ENCODE results near the gene USE1. TPM values are rescaled to one million over a fixed set of nuclear protein-coding genes. Genes with fewer than 3 reads are reported as not detected.

USE1 gene
- total and polyA plus RNA-seq, 9 of the 15 experiments (the other 6 are each of a cell fraction or from before 2014, with no cell fraction given): 17.3 to 52.4 (median 34.0) TPM

DNA sequence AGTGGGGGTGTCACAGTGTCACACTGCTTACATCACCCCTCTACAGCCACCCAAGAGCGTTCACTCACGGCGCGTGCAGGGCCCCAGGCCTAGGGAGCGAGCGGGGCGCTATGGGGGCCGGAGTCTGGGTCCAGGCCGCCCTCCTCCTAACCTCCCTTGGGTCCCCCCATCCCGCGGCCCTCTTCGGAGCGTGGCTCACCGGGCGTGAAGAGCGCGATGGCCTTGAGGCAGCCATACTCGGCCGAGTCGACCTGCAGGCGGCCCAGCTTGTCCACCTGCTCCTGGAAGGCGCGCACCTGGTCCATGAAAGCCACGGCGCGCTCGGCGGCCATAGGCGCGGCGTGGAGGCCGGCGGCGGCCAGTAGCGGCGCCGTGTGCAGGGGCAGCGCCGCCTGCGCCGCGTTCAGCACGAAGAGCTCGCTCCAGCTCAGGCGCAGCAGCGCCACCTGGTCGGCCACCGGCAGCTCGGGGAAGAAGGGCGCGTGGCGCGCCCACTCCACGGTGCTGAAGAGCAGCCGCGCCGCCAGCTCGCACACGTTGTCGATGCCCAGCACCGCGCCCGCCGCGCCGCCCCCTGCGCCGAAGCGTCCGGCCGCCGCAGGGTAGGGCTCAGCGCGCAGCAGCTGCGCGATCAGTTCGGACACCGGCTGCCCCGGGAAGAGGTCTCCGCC lies 20.3 kb downstream of the USE1 start (continued):
- TF ChIP-seq, protein P1, sequence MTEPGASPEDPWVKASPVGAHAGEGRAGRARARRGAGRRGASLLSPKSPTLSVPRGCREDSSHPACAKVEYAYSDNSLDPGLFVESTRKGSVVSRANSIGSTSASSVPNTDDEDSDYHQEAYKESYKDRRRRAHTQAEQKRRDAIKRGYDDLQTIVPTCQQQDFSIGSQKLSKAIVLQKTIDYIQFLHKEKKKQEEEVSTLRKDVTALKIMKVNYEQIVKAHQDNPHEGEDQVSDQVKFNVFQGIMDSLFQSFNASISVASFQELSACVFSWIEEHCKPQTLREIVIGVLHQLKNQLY (CRISPR knock-in tag; conservative IDR thresholded peaks at IDR 0.05): no peak
- TF ChIP-seq NFXL1 (CRISPR knock-in tag; IDR thresholded peaks at IDR 0.05) (no peak), ATF7 (IDR thresholded peaks at IDR 0.05) (peak; percentile 46), HDAC2 (IDR thresholded peaks at IDR 0.05) (no peak), E2F4 (CRISPR knock-in tag; IDR thresholded peaks at IDR 0.05; ENCODE audit: low read depth) (no peak), RCOR1 (IDR thresholded peaks at IDR 0.05; ENCODE audit: borderline replicate concordance in 1 of 2, low read depth in 2 of 2, low read length in 2 of 2) (0 out of 4 replicates have a peak, but pooled peaks of 1 of the 2 experiments have one; percentile 8), TGIF2 (CRISPR knock-in tag; IDR thresholded peaks at IDR 0.05) (no peak), ZNF57 (CRISPR knock-in tag; IDR thresholded peaks at IDR 0.05) (no peak), HDAC1 (IDR thresholded peaks at IDR 0.05) (0 out of 4 replicates have a peak, but pooled peaks of 1 of the 2 experiments have one; percentile 44), LCOR (CRISPR knock-in tag; IDR thresholded peaks at IDR 0.05) (no peak), BDP1 (IDR thresholded peaks at IDR 0.05; ENCODE audit: insufficient read depth, insufficient read length) (no peak), CBX8 (IDR thresholded peaks at IDR 0.05; ENCODE audit: borderline replicate concordance, extremely low read depth, low read depth, low read length, poor library complexity, severe bottlenecking) (no peak), HNRNPLL (IDR thresholded peaks at IDR 0.05; ENCODE audit: low read depth, low read length, poor library complexity, severe bottlenecking) (peak; percentile 42), BRCA1 (IDR thresholded peaks at IDR 0.05) (no peak), BRCA1 (CRISPR knock-in tag; IDR thresholded peaks at IDR 0.05) (0 out of 2 replicates have a peak, but pooled peaks have one; percentile 44), ZNF668 (CRISPR knock-in tag; IDR thresholded peaks at IDR 0.05) (no peak), PHB2 (IDR thresholded peaks at IDR 0.05; ENCODE audit: low read depth) (no peak), POLR2A (conservative IDR thresholded peaks at IDR 0.05) (peak; percentile 2), RAD51 (IDR thresholded peaks at IDR 0.05; ENCODE audit: borderline replicate concordance, low read depth) (no peak), PHF21A (IDR thresholded peaks at IDR 0.05; ENCODE audit: borderline replicate concordance, low read depth) (no peak), ZBTB1 (CRISPR knock-in tag; IDR thresholded peaks at IDR 0.05; ENCODE audit: borderline replicate concordance, low read depth) (0 out of 2 replicates have a peak, but pooled peaks have one; percentile 2)
- TF ChIP-seq, protein P2, sequence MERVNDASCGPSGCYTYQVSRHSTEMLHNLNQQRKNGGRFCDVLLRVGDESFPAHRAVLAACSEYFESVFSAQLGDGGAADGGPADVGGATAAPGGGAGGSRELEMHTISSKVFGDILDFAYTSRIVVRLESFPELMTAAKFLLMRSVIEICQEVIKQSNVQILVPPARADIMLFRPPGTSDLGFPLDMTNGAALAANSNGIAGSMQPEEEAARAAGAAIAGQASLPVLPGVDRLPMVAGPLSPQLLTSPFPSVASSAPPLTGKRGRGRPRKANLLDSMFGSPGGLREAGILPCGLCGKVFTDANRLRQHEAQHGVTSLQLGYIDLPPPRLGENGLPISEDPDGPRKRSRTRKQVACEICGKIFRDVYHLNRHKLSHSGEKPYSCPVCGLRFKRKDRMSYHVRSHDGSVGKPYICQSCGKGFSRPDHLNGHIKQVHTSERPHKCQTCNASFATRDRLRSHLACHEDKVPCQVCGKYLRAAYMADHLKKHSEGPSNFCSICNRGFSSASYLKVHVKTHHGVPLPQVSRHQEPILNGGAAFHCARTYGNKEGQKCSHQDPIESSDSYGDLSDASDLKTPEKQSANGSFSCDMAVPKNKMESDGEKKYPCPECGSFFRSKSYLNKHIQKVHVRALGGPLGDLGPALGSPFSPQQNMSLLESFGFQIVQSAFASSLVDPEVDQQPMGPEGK (CRISPR knock-in tag; IDR thresholded peaks at IDR 0.05; ENCODE audit: borderline replicate concordance): no peak
- TF ChIP-seq, protein P3, sequence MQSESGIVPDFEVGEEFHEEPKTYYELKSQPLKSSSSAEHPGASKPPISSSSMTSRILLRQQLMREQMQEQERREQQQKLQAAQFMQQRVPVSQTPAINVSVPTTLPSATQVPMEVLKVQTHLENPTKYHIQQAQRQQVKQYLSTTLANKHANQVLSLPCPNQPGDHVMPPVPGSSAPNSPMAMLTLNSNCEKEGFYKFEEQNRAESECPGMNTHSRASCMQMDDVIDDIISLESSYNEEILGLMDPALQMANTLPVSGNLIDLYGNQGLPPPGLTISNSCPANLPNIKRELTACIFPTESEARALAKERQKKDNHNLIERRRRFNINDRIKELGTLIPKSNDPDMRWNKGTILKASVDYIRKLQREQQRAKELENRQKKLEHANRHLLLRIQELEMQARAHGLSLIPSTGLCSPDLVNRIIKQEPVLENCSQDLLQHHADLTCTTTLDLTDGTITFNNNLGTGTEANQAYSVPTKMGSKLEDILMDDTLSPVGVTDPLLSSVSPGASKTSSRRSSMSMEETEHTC (IDR thresholded peaks at IDR 0.05): no peak

Measured in K562 (cell line).